H1 (cell line): ENCODE data around the gene CDC5L. TPM values are rescaled to one million over a fixed set of nuclear protein-coding genes. Genes with fewer than 3 reads are reported as not detected.

Experiments used
- BCL11A ChIP-seq, 2 experiments: IDR thresholded peaks; one replicate each; pipeline ENCODE4 v1.6.1; 2011; ENCODE audit warnings: low read depth in 2 of 2, low read length in 2 of 2, mild to moderate bottlenecking in 2 of 2
- CHD1 ChIP-seq: IDR thresholded peaks from 2 replicates; pipeline ENCODE4 v1.6.1; 2012; ENCODE audit warnings: low read depth, low read length, improper control_type of control experiment
- EP300 ChIP-seq, 2 experiments: IDR thresholded peaks; 1 replicate in 1 of 2; 2 replicates in 1 of 2; pipeline ENCODE4 v1.6.1; 2011 to 2012; ENCODE audit warnings: low read depth in 2 of 2, low read length in 2 of 2, mild to moderate bottlenecking in 2 of 2, borderline replicate concordance in 1 of 2, inconsistent platforms in 1 of 2, moderate library complexity in 1 of 2
- EZH2 ChIP-seq: fragments of 200-600 bp; sonication (generic); IDR thresholded peaks from 2 replicates; pipeline ENCODE4 v1.7.1; 2012; ENCODE audit warnings: low read depth, mild to moderate bottlenecking, moderate library complexity, low read length, inconsistent platforms; ENCODE audit not compliant: severe bottlenecking
- JUN ChIP-seq: IDR thresholded peaks from 2 replicates; pipeline ENCODE4 v1.6.1; 2011; ENCODE audit warnings: low read depth, mild to moderate bottlenecking, improper control_type of control experiment, low read length
- KDM1A ChIP-seq: fragments of 200-600, 300-600 bp; sonication (generic); IDR thresholded peaks from 2 replicates; pipeline ENCODE4 v1.7.1; 2016; ENCODE audit warnings: mild to moderate bottlenecking, low read length, borderline replicate concordance
- MAFK ChIP-seq: IDR thresholded peaks from 2 replicates; pipeline ENCODE4 v1.6.1; 2012; ENCODE audit warnings: low read depth, mild to moderate bottlenecking, improper control_type of control experiment, low read length
- POLR2AphosphoS5 ChIP-seq: IDR thresholded peaks from 2 replicates; pipeline ENCODE4 v1.6.1; 2011; ENCODE audit warnings: low read depth, low read length
- POU5F1 ChIP-seq: IDR thresholded peaks from 2 replicates; pipeline ENCODE4 v1.6.1; 2011; ENCODE audit warnings: low read depth, mild to moderate bottlenecking, low read length, moderate library complexity
- YY1 ChIP-seq: IDR thresholded peaks from 2 replicates; pipeline ENCODE4 v1.6.1; 2011; ENCODE audit warnings: low read depth, mild to moderate bottlenecking, low read length
- polyA plus RNA-seq, 7 experiments: library from polyadenylated mRNA; depleted of rRNA in 3 of 7; stranded (reverse) in 5 of 7; unstranded in 2 of 7; fragments of >200 nt in 5 of 7; fragments of 200-250 nt in 2 of 7; gene quantifications; 1 replicate in 5 of 7; 2 replicates in 1 of 7; 4 replicates in 1 of 7; pipeline versions ENCODE4 v1.2.1 to v1.2.3, GENCODE V29; 2011 to 2013; ENCODE audit warnings: missing spikeins in 2 of 7, mixed read lengths in 2 of 7
- total RNA-seq: library from RNA; stranded (reverse); fragmentation: NEBNext Ultra II Directional; extraction: Animal tissue kit (Norgen Biotek cat#: 25700); gene quantifications from 2 replicates; pipeline ENCODE4 v1.2.1, GENCODE V29; 2021
- TF ChIP-seq, protein P1 (sequence below): fragments of 300-600 bp; sonication (generic); IDR thresholded peaks from 2 replicates; pipeline ENCODE4 v1.7.1; 2012; ENCODE audit warnings: low read length, moderate library complexity, mild to moderate bottlenecking, inconsistent platforms; ENCODE audit not compliant: insufficient replicate concordance

Gene CDC5L
- total and polyA plus RNA-seq, 2 of the 8 experiments (the other 6 are each of a cell fraction or from before 2014, with no cell fraction given) = 8.4 to 32.8 TPM

GRCh38 chr6:44471271-44471981 lies 83.9 kb downstream of the CDC5L start (continued):
- TF ChIP-seq, protein P1, sequence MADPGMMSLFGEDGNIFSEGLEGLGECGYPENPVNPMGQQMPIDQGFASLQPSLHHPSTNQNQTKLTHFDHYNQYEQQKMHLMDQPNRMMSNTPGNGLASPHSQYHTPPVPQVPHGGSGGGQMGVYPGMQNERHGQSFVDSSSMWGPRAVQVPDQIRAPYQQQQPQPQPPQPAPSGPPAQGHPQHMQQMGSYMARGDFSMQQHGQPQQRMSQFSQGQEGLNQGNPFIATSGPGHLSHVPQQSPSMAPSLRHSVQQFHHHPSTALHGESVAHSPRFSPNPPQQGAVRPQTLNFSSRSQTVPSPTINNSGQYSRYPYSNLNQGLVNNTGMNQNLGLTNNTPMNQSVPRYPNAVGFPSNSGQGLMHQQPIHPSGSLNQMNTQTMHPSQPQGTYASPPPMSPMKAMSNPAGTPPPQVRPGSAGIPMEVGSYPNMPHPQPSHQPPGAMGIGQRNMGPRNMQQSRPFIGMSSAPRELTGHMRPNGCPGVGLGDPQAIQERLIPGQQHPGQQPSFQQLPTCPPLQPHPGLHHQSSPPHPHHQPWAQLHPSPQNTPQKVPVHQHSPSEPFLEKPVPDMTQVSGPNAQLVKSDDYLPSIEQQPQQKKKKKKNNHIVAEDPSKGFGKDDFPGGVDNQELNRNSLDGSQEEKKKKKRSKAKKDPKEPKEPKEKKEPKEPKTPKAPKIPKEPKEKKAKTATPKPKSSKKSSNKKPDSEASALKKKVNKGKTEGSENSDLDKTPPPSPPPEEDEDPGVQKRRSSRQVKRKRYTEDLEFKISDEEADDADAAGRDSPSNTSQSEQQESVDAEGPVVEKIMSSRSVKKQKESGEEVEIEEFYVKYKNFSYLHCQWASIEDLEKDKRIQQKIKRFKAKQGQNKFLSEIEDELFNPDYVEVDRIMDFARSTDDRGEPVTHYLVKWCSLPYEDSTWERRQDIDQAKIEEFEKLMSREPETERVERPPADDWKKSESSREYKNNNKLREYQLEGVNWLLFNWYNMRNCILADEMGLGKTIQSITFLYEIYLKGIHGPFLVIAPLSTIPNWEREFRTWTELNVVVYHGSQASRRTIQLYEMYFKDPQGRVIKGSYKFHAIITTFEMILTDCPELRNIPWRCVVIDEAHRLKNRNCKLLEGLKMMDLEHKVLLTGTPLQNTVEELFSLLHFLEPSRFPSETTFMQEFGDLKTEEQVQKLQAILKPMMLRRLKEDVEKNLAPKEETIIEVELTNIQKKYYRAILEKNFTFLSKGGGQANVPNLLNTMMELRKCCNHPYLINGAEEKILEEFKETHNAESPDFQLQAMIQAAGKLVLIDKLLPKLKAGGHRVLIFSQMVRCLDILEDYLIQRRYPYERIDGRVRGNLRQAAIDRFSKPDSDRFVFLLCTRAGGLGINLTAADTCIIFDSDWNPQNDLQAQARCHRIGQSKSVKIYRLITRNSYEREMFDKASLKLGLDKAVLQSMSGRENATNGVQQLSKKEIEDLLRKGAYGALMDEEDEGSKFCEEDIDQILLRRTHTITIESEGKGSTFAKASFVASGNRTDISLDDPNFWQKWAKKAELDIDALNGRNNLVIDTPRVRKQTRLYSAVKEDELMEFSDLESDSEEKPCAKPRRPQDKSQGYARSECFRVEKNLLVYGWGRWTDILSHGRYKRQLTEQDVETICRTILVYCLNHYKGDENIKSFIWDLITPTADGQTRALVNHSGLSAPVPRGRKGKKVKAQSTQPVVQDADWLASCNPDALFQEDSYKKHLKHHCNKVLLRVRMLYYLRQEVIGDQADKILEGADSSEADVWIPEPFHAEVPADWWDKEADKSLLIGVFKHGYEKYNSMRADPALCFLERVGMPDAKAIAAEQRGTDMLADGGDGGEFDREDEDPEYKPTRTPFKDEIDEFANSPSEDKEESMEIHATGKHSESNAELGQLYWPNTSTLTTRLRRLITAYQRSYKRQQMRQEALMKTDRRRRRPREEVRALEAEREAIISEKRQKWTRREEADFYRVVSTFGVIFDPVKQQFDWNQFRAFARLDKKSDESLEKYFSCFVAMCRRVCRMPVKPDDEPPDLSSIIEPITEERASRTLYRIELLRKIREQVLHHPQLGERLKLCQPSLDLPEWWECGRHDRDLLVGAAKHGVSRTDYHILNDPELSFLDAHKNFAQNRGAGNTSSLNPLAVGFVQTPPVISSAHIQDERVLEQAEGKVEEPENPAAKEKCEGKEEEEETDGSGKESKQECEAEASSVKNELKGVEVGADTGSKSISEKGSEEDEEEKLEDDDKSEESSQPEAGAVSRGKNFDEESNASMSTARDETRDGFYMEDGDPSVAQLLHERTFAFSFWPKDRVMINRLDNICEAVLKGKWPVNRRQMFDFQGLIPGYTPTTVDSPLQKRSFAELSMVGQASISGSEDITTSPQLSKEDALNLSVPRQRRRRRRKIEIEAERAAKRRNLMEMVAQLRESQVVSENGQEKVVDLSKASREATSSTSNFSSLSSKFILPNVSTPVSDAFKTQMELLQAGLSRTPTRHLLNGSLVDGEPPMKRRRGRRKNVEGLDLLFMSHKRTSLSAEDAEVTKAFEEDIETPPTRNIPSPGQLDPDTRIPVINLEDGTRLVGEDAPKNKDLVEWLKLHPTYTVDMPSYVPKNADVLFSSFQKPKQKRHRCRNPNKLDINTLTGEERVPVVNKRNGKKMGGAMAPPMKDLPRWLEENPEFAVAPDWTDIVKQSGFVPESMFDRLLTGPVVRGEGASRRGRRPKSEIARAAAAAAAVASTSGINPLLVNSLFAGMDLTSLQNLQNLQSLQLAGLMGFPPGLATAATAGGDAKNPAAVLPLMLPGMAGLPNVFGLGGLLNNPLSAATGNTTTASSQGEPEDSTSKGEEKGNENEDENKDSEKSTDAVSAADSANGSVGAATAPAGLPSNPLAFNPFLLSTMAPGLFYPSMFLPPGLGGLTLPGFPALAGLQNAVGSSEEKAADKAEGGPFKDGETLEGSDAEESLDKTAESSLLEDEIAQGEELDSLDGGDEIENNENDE = no peak
- no peak for TF ChIP-seq MAFK
- no peak for TF ChIP-seq POU5F1
- no peak for TF ChIP-seq EP300 (IDR thresholded peaks at IDR 0.05; ENCODE audit: borderline replicate concordance in 1 of 2, low read depth in 2 of 2, low read length in 2 of 2)
- TF ChIP-seq BCL11A (IDR thresholded peaks at IDR 0.05; ENCODE audit: low read depth in 2 of 2, low read length in 2 of 2) = no peak
- no peak for TF ChIP-seq KDM1A
- no peak for TF ChIP-seq POLR2AphosphoS5
- TF ChIP-seq EZH2 = no peak
- no peak for TF ChIP-seq JUN
- no peak for TF ChIP-seq CHD1
- TF ChIP-seq YY1 = no peak
